ENCODE measurements around the gene KLHL12.

DNA sequence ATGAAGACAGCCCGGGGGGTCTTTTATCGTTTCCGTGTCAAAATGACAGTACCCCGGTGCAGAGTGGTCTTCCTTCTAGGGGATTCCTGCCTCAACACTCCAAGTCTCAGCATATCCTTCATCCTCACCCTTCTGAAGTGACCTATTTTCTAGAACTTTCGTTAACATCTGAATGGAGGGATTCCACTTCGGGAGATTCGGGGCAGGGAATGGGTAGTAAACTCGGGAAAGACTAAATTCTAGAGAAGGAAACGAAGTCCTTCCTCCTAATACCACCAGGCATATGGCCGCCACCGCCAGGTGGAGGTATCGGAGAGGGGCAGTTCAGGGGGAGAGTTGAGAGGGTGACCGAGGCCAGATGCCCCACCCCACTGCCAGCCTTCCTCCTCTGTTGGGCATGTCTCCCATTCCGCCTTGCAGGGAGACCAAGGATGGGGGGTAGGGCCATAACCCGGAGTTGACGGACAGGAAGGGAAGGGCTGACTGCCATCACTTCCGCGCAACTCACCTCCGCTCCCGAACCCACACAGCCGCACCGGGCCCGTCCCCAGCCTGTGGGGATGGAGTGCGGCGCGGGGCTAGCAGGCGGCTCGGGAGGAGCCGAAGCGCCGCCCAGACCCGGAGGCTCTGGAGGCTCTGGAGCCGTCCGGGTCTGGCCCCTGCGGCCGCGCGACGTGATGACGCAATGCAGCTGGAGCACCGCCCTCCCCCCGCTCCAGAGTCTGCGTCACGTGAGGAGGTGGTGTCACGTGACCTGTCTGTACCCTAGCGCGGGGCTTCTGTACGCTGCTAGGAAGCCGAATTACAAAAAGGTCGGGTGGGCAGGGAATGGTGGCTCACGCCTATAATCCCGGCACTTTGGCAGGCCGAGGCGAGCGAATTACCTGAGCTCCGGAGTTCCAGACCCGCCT is at the start of gene KLHL12:
- TF ChIP-seq POLR2A (IDR thresholded peaks at IDR 0.05; ENCODE audit: low read length) (peak; percentile 91), ZSCAN20 (CRISPR knock-in tag; IDR thresholded peaks at IDR 0.05) (no peak), CBX2 (IDR thresholded peaks at IDR 0.05; ENCODE audit: borderline replicate concordance, low read depth) (no peak), SMC3 (IDR thresholded peaks at IDR 0.05) (peak; percentile 57), ESRRA (IDR thresholded peaks at IDR 0.05; ENCODE audit: borderline replicate concordance, low read length) (0 out of 2 replicates have a peak, but pooled peaks have one; percentile 12), CEBPB (IDR thresholded peaks at IDR 0.05) (peak; percentile 71 to 94; a peak in 3 of 4 replicates), BHLHE40 (IDR thresholded peaks at IDR 0.05; ENCODE audit: low read depth, low read length) (peak; percentile 93), PHF8 (IDR thresholded peaks at IDR 0.05; ENCODE audit: borderline replicate concordance, low read depth) (peak; percentile 99), MYC (IDR thresholded peaks at IDR 0.05; ENCODE audit: borderline replicate concordance, low read length) (peak; percentile 7; the same call in 1 of the 2 replicates), SREBF2 (IDR thresholded peaks at IDR 0.05) (no peak), PBX3 (IDR thresholded peaks at IDR 0.05) (no peak), RFX5 (IDR thresholded peaks at IDR 0.05) (no peak)
- TF ChIP-seq, protein P1, sequence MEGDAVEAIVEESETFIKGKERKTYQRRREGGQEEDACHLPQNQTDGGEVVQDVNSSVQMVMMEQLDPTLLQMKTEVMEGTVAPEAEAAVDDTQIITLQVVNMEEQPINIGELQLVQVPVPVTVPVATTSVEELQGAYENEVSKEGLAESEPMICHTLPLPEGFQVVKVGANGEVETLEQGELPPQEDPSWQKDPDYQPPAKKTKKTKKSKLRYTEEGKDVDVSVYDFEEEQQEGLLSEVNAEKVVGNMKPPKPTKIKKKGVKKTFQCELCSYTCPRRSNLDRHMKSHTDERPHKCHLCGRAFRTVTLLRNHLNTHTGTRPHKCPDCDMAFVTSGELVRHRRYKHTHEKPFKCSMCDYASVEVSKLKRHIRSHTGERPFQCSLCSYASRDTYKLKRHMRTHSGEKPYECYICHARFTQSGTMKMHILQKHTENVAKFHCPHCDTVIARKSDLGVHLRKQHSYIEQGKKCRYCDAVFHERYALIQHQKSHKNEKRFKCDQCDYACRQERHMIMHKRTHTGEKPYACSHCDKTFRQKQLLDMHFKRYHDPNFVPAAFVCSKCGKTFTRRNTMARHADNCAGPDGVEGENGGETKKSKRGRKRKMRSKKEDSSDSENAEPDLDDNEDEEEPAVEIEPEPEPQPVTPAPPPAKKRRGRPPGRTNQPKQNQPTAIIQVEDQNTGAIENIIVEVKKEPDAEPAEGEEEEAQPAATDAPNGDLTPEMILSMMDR (IDR thresholded peaks at IDR 0.05) = peak; percentile 68
